D721Med (cell line): ENCODE results near the gene AREL1.

Experiments
- DNase-seq: peaks from one replicate; pipeline ENCODE4 v3.0.0; 2011; ENCODE audit warnings: low spot score; ENCODE audit not compliant: insufficient read length
- FAIRE-seq: peaks from 2 replicates; lab custom pipeline; 2011; peaks lifted over from hg19 to GRCh38; lab: Jason Lieb, UNC
- CTCF ChIP-seq: IDR thresholded peaks from 2 replicates; pipeline ENCODE4 v1.5.1; 2012; ENCODE audit warnings: mild to moderate bottlenecking, control low read depth; ENCODE audit not compliant: insufficient read depth; ENCODE audit errors: missing control alignments

The AREL1 gene

GRCh38 chr14:74661726-74662450 lies 51.0 kb downstream of the AREL1 start:
- TF ChIP-seq CTCF: no peak
- FAIRE-seq: no peak
- DNase-seq: no peak

DNA sequence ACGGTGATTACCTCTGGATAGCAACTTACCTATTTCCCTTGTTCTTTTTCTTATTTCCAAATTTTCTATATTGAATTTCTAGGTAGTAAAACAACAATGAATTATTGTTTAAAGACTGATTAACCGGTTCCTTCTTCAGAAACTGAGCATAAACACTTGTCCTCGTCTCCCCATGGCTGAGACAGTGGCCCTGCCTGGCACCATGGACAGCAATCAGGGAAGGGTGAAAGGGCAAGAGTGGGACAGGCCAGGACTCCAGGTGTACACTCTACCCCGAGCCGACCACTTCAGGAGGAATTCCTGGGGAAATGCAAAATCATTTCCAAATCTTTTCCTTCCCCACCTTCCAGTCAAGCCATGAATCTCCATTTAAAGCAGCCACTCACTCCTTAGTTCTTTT lies 52.0 kb downstream of the AREL1 start:
- no peak for TF ChIP-seq CTCF
- DNase-seq: no peak
- no peak for FAIRE-seq

GRCh38 chr14:74660167-74660566 lies 52.7 kb downstream of the AREL1 start:
- DNase-seq (no peak), FAIRE-seq (no peak)
- no peak for TF ChIP-seq CTCF

DNA sequence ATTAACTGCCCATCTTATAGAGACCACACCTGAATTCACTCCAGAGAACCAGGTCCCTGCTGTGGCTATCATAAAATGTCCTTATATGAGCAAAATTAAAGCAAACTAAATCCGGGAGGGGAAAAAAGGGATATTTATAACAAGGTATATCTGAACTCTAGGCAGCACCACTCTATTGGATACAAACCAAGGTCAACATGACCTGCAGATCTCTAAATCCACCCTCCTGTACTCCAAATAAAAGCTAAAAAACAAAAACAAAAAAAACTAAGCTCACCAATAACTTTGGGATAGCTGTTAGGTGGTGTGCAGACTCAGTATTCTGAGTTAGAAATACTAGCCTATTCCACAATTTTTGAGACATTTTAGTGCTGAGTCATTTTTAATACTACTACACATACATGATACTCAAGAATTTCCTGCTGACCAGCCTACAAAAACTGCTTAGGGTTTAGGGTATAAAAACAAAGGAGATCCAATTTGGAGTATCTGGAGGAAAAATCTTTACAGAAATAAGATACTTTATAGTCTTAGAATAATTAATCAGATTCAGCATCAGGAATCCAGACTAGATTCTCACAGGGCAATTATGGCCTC lies 54.2 kb downstream of the AREL1 start:
- no peak for FAIRE-seq
- TF ChIP-seq CTCF: no peak

GRCh38 chr14:74656964-74657363 lies 55.9 kb downstream of the AREL1 start:
- no peak for TF ChIP-seq CTCF
- FAIRE-seq (no peak), DNase-seq (no peak)

More for the DNA sequence above, 54.2 kb downstream of the AREL1 start:
- DNase-seq: no peak

GRCh38 chr14:74655599-74656395 lies 57.1 kb downstream of the AREL1 start:
- no peak for FAIRE-seq
- DNase-seq: no peak
- TF ChIP-seq CTCF: no peak
